WI38 (cell line): Measurements from ENCODE around the gene TRIM25.

Experiments
- H3K4me3 ChIP-seq: 2 replicates; pipeline ENCODE4 v1.5.1; 2011; ENCODE audit warnings: low read depth, mild to moderate bottlenecking, control low read depth, low read length
- TF ChIP-seq, protein P1 (sequence below): IDR thresholded peaks from 2 replicates; pipeline ENCODE4 v1.5.1; 2012; ENCODE audit warnings: low read depth, mild to moderate bottlenecking, control low read depth, low read length

The TRIM25 gene

DNA sequence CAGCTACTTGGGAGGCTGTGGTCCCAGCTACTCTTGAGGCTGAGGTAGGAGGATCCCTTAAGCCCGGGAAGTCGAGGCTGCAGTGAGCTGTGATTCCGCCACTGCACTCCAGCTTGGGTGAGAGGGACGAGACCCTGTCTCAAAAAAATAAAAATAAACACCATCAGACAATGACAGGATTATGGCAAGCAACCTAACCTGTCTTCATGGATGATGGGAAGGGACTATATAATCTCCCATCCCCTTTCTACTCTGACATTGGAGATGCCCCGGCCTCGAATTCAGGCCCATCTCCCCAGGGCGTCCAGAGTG lies 893 bp downstream of the TRIM25 start:
- TF ChIP-seq, protein P1, sequence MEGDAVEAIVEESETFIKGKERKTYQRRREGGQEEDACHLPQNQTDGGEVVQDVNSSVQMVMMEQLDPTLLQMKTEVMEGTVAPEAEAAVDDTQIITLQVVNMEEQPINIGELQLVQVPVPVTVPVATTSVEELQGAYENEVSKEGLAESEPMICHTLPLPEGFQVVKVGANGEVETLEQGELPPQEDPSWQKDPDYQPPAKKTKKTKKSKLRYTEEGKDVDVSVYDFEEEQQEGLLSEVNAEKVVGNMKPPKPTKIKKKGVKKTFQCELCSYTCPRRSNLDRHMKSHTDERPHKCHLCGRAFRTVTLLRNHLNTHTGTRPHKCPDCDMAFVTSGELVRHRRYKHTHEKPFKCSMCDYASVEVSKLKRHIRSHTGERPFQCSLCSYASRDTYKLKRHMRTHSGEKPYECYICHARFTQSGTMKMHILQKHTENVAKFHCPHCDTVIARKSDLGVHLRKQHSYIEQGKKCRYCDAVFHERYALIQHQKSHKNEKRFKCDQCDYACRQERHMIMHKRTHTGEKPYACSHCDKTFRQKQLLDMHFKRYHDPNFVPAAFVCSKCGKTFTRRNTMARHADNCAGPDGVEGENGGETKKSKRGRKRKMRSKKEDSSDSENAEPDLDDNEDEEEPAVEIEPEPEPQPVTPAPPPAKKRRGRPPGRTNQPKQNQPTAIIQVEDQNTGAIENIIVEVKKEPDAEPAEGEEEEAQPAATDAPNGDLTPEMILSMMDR: no peak
- H3K4me3 ChIP-seq: peak overlapping the region; percentile 90

DNA sequence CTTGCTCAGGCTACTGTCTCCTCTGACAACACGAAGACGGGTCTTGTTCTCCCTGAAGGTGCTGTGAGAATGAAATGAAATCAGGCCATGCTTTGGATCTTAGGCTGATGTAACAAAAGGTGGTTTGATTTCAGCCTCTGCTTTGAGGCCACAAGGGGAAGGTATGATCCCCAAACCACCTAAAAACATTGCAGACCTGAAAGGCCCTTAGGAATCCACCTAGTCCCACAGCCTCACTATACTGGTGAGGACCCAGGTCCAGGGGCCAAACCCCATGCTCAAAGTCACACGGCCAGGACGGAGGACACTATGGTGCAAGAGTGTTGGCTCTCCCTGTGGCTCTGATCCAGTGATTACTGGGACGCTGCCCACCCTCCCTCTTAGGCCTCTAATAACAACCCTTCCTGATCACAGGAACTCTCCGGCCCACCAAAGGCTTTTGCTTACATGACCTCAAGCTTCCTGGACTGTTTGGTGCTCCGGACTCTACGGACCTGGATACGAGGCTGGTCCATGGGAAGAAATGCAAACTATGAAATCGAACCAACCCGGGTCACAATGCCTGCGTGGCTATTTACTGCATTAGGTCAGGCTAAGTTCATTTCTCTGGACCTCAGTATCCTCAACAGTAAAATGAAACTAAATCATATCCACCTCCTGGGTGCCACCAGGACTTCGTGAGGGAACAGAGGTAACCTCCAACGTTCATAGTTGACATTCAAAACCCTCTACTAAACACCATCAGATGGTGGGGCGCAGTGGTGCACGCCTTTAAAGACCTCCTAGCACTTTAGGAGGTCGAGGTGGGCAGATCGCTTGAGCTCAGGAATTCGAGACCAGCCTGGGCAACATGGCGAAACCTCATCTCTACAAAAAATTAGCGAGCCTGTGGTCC lies 1.5 kb downstream of the TRIM25 start:
- TF ChIP-seq, protein P1: no peak

DNA sequence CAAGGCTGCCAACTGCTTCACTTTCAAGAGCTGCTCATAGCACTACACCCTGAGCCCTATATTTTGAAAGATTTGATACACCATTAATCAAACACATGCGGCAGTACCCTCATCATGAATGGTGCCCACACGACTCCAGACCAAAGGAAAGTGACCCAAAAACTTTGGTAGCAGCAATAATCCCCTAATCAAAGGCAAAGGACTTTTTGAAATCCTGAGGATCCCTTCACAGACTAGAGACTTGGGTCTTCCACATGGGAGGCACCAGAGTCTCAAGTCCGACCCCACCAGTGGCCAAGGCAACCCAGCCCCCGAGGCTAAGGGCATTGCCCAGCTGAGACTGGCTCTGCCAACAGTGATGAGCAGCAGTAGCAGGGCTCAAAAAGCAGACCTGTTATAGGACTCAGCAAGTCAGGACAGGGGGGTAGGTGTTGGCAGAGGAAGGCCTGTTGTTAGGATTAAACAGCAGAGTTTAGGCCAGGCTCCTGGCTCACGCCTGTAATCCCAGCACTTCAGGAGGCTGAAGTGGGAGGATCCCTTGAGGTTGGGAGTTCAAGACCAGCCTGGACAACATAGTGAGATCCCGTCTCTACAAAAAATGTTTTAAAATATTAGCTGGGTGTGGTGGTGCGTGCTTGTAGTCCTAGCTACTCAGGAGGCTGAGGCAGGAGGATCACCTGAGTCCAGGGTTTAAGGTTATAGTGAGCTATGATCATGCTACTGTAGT lies 3.2 kb downstream of the TRIM25 start:
- TF ChIP-seq, protein P1: no peak
- peak overlapping the region; percentile 20 for H3K4me3 ChIP-seq

More for the DNA sequence above, 1.5 kb downstream of the TRIM25 start:
- H3K4me3 ChIP-seq: peak overlapping the region; percentile 90

DNA sequence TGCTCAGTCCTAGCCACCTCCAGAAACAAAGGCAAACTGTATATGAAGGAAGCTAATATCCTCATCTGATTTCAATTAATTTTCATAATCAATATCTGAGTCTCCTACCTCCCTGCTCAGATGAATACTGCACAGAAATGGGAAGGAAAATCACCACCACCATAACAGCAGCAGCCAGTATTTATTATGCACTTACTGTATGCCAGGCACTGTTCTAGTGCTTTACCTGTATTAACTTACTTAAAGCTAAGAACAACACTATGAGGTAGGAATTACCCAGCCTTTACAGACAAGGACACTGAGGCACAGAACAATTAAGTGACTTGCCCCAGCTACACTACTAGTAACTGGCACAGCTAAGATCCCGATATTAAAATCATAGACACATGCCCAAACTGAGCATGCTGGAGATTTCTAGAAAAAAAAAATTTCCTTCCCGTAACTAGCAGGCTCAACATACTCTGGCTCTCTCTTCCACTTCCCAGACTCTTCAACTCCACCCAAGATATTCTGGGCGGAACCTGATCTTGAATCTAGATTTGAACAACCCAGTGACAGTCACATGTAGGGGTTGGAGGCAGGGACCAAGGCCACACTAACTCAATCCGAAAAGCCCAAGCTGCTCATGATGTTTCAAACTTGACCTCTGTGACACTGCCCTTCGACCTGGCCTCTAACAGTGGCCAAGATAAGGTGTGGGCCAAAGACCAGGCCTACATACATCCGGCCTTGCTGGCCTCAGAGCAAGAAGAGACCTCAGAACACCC lies 3.9 kb downstream of the TRIM25 start:
- TF ChIP-seq, protein P1: no peak
- no peak overlapping the region for H3K4me3 ChIP-seq

DNA sequence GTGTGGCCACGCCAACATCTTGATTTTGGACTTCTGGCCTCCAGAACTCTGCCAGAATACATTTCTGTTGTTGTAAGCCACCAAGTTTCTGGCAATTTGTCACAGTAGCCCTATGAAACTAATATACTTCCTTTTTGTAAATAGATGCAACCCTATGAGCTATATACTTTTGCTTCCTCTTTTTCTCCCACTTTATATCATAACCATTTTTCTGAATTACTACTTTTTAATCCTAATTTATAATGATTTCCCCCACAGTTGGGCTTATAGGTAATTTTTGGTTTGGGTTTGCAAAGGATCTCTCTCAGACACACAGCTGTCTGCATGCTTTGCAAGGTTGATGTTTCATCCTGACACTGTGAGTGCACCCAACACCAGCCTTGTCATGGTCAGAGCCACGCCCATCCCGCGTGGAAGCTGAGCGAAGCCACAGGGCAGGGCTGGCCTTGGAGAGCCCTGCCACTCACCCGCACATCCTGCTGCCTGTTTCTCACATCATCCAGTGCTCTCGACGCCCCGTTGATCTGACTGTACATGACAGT lies 5.8 kb downstream of the TRIM25 start:
- TF ChIP-seq, protein P1: no peak
- no peak overlapping the region for H3K4me3 ChIP-seq

DNA sequence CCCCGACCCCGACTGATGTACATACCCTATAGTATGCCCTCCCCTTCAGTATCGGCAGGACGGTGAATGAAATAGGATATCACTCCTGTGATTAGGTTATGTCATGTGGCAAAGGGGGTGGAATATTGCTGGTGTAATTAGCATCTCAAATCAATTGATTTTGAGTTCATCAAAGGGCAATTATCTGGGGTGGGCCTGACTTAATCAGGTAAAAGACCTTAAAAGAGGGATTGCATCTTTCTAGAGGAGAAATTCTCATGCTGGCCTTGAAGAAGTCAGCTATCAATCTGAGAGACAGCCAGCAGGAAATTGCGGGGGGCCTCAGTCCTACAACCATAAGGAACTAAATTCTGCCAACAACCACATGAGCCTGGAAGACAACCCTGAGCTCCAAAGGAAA lies 10.3 kb downstream of the TRIM25 start:
- H3K4me3 ChIP-seq: no peak overlapping the region
- TF ChIP-seq, protein P1: no peak
